ENCODE results near the gene ABTB2.
"Not testable (repeated sequence)": the region's sequence is repeated elsewhere in the genome, so short reads cannot be mapped to it uniquely, and the experiment has no call there.

The ABTB2 gene

GRCh38 chr11:34234086-34234740 is 123.6 kb downstream of the ABTB2 start:
- DNase-seq, result no peak

DNA sequence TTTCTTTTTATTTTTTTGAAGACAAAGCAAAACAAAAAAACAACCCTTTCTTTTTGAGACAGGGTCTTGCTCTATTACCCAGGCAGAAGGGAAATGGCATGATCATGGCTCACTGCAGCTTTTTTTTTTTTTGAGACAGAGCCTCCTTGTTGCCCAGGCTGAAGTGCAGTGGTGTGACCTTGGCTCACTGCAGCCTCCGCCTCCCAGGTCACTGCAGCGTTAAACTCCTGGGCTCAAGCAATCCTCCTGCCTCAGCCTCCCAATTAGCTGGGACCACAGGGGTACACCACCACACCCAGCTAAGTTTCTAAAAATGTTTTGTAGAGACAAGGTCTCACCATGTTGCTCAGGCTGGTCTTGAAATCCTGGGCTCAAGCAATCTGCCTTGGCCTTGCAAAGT is 124.6 kb downstream of the ABTB2 start:
- DNase-seq, result no peak

- no peak for DNase-seq
Observed at GRCh38 chr11:34232807-34233206, 125.0 kb downstream of the ABTB2 start.

- DNase-seq, result no peak
Observed at GRCh38 chr11:34226210-34226609, 131.6 kb downstream of the ABTB2 start.

GRCh38 chr11:34225091-34225490 is 132.7 kb downstream of the ABTB2 start:
- DNase-seq, result no peak

GRCh38 chr11:34224434-34224966 is 133.3 kb downstream of the ABTB2 start:
- DNase-seq, result no peak

- no peak for DNase-seq
Observed at GRCh38 chr11:34223907-34224306, 133.9 kb downstream of the ABTB2 start.

DNA sequence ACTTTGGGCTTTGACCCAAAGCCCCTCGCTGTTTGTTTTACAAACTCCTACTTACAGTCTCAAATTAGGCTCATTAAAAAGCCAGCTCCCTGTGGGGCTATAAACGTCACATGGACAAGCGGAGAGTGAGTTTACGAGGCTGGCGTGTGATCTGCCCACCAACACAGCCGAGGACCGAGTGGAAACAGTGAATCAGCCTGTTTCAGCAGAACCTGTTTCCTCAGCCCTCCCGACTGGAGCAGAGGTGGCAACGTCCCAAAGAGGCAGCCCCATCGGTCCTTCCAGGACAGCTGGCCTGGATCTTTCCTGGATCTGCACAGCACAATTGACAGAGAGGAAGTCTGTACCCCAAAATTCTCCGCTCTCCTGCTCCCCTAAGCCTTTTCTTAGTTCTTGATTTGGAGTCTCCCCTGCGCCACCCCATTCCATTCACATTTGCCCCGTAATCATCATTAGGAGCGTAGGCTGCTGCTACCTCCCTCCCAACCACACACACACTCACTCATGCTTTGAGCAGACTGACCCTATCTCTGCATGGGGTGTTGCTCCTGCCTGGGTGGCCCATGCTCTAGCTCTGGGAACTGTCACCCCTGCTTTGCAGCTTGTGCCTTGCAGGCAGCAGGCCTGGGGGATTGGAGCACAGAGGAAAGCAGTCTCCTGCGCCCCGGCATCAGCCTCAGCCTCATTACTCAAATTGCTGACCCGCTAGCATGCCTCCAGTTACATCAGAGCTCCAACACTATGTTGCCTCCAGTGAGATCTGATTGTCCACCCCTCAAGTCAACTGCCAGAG is 134.6 kb downstream of the ABTB2 start:
- DNase-seq, result peak in 1 of 2 experiments; percentile 19

- no peak for DNase-seq
Observed at GRCh38 chr11:34222030-34222429, 135.8 kb downstream of the ABTB2 start.

GRCh38 chr11:34219941-34220370 is 137.9 kb downstream of the ABTB2 start:
- no peak for DNase-seq

DNA sequence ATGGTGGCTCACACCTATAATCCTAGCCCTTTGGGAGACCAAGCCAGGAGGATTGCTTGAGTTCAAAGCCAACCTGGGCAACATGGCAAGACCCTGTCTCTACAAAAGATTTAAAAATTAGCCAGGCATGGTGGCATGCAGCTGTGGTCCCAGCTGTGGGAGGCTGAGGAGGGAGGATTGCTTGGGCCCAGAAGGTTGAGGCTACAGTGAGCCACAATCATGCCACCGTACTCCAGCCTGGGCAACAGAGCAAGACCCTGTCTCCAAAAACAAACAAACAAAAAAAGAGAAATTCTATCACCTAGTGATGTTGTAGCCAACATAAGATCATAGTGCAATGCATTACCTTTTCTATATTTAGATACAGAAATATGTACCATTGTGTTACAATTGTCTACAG is 138.5 kb downstream of the ABTB2 start:
- no peak for DNase-seq

DNA sequence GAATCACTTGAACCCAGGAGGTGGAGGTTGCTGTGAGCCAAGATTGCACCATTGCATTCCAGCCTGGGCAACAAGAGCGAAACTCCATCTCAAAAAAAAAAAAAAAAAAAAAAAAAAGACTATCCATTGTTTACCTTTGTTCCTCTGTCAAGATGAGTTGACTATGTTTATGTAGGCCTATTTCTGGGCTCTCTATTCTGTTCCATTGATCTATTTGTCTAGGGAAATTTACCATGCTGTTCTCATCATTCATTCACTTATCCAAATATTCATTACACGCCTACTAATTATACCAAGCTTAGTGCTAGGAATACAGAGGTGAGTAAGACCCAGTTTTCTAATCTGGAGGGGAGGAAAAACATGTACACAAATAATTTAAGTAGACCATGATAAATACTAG is 139.1 kb downstream of the ABTB2 start:
- DNase-seq, result not testable (repeated sequence)

- DNase-seq, result no peak
Observed at GRCh38 chr11:34218067-34218466, 139.7 kb downstream of the ABTB2 start.

- no peak for DNase-seq
Observed at GRCh38 chr11:34216706-34217105, 141.1 kb downstream of the ABTB2 start.

- no peak for DNase-seq
Observed at GRCh38 chr11:34215806-34216453, 141.9 kb downstream of the ABTB2 start.

GRCh38 chr11:34214961-34215805 is 142.6 kb downstream of the ABTB2 start:
- DNase-seq, result no peak

- DNase-seq, result no peak
Observed at GRCh38 chr11:34213366-34213765, 144.4 kb downstream of the ABTB2 start.

GRCh38 chr11:34212566-34212965 is 145.2 kb downstream of the ABTB2 start:
- DNase-seq, result no peak

DNA sequence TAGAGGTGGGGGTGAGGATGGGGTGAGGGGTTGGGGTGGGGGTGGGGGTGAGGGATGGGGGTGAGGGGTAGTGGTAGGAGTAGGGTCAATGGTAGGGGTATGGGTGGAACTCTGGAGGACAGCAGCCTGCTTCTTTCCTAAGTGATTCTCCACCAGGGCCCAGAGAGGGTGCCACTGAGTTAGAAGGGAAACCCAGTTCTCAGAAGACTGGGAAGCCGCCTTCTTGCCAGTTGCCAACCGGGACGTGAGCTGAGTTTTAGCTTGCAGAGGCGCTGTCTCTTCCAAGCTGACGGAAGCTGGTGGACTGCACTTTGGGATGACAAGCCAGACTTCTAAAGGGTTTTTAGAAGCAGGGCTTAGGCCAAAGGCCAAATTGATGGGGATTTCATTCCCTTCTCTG is 148.0 kb downstream of the ABTB2 start:
- DNase-seq, result no peak

DNA sequence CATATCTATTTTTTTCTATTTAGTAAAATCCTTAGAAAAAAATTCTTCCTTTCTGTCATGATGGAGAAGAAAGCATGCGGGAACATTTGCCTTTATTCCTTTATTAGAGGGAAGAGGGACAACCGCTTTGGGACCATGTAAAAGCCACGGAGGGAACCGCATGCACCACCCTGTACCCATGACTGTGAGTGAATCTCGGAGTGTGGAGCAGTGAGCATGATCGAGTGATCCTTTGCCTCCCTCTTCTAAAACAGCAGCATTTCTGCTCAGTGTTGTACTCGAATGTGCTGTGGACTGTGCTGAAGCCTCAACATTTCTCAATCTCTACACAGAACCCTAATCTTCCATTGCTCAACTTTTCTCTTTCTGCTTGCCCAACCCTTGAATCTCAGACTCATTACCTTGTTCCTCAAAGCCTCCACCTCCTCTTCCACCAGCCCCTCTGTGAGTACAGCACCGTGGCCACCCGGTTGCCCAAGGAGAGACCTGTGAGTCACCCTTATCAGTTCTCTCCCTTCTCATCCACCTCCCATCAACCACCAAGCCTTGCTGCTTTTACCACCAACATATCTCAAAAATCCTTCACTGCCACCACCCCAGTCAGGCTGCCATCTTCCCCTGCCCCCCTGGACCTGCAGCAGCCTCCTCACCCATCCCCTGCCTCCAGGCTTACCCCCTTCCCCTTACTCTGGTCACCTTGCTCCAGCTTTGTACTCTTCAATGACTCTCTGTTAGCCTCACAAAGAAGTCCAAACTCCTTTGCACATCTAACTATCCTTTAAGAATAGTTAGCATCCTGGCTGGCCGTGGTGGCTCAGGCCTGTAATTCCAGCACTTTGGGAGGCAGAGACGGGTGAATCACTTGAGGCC is 149.3 kb downstream of the ABTB2 start:
- DNase-seq, result no peak

- DNase-seq, result no peak
Observed at GRCh38 chr11:34207487-34208180, 150.2 kb downstream of the ABTB2 start.

Data from NCI-H2081 (cell line).